K562 (cell line): Measurements from ENCODE around the gene NUDT9.
"Not testable (repeated sequence)": the region's sequence is repeated elsewhere in the genome, so short reads cannot be mapped to it uniquely, and the experiment has no call there.

ENCODE experiments used
- POLR2A ChIP-seq: fragments of 450-650 bp; conservative IDR thresholded peaks from 2 replicates; pipeline ENCODE4 v1.6.1; 2016
- TF ChIP-seq, protein P1 (sequence below): fragments of 450-650 bp; IDR thresholded peaks from 2 replicates; pipeline ENCODE4 v1.6.1; 2016; ENCODE audit warnings: antibody characterized with exemption
- TF ChIP-seq, protein P2 (sequence below), 2 experiments: fragments of 200-800 bp in 1 of 2; sonication (Bioruptor generic) in 1 of 2; sonication (generic) in 1 of 2; formaldehyde crosslinking in 1 of 2; IDR thresholded peaks in 1 of 2; conservative IDR thresholded peaks in 1 of 2; 2 replicates each; pipeline versions ENCODE4 v1.5.0 to v1.6.1; 2016 to 2020; ENCODE audit warnings: missing compliant biosample characterization in 1 of 2, missing genetic modification characterization in 1 of 2, missing genetic modification reagents in 1 of 2
- TF ChIP-seq, protein P3 (sequence below): sonication (generic); formaldehyde crosslinking; IDR thresholded peaks from 2 replicates; pipeline ENCODE4 v1.8.0; 2022; ENCODE audit warnings: missing genetic modification reagents, mild to moderate bottlenecking, borderline replicate concordance

DNA sequence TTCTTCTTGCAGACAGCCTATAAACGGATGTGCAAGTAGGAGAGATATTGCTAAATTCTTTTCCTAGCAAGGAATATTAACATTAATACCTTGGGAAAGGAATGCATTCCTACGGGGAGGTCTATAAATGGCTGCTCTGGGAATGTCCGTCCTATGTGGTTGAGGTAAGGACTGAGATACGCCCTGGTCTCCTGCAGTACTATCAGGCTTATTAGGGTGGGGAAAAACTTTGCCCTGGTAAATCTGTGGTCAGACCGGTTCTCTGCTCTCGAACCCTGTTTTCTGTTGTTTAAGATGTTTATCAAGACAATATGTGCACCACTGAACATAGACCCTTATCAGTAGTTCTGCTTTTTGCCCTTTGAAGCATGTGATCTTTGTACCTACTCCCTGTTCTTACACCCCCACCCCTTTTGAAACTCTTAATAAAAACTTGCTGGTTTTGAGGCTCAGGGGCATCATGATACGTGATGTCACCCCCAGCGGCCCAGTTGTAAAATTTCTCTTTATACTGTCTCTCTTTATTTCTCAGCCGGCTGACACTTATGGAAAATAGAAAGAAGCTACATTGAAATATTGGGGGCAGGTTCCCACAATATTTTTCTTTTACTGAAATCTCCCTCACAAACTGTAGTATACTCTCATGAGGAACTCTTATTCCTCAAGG is 37.8 kb upstream of the NUDT9 start:
- TF ChIP-seq POLR2A, result not testable (repeated sequence)
- TF ChIP-seq, protein P1, sequence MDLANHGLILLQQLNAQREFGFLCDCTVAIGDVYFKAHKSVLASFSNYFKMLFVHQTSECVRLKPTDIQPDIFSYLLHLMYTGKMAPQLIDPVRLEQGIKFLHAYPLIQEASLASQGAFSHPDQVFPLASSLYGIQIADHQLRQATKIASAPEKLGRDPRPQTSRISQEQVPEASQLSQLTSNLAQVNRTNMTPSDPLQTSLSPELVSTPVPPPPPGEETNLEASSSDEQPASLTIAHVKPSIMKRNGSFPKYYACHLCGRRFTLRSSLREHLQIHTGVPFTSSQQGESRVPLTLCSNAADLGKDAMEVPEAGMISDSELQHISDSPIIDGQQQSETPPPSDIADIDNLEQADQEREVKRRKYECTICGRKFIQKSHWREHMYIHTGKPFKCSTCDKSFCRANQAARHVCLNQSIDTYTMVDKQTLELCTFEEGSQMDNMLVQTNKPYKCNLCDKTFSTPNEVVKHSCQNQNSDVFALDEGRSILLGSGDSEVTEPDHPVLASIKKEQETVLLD, result not testable (repeated sequence)
- TF ChIP-seq, protein P2, sequence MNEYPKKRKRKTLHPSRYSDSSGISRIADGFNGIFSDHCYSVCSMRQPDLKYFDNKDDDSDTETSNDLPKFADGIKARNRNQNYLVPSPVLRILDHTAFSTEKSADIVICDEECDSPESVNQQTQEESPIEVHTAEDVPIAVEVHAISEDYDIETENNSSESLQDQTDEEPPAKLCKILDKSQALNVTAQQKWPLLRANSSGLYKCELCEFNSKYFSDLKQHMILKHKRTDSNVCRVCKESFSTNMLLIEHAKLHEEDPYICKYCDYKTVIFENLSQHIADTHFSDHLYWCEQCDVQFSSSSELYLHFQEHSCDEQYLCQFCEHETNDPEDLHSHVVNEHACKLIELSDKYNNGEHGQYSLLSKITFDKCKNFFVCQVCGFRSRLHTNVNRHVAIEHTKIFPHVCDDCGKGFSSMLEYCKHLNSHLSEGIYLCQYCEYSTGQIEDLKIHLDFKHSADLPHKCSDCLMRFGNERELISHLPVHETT (CRISPR knock-in tag; conservative IDR thresholded peaks at IDR 0.05 in 1 of 2, IDR thresholded peaks at IDR 0.05 in 1 of 2), result not testable (repeated sequence)
- TF ChIP-seq, protein P3, sequence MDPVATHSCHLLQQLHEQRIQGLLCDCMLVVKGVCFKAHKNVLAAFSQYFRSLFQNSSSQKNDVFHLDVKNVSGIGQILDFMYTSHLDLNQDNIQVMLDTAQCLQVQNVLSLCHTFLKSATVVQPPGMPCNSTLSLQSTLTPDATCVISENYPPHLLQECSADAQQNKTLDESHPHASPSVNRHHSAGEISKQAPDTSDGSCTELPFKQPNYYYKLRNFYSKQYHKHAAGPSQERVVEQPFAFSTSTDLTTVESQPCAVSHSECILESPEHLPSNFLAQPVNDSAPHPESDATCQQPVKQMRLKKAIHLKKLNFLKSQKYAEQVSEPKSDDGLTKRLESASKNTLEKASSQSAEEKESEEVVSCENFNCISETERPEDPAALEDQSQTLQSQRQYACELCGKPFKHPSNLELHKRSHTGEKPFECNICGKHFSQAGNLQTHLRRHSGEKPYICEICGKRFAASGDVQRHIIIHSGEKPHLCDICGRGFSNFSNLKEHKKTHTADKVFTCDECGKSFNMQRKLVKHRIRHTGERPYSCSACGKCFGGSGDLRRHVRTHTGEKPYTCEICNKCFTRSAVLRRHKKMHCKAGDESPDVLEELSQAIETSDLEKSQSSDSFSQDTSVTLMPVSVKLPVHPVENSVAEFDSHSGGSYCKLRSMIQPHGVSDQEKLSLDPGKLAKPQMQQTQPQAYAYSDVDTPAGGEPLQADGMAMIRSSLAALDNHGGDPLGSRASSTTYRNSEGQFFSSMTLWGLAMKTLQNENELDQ (CRISPR knock-in tag), result not testable (repeated sequence)
